AG09319 (cell line): Measurements from ENCODE around the gene HTR3A.
A peak's percentile ranks its signal among the peaks of the same experiment; 100 is the strongest.

Source experiments
- DNase-seq: peaks from one replicate; pipeline ENCODE4 v3.0.0-alpha.2; 2010; ENCODE audit warnings: low read depth; ENCODE audit errors: extremely low read depth
- CTCF ChIP-seq: IDR thresholded peaks from 2 replicates; pipeline ENCODE4 v1.5.1; 2011; ENCODE audit warnings: low read depth, mild to moderate bottlenecking, inconsistent platforms, low read length, moderate library complexity

Gene HTR3A

GRCh38 chr11:113989916-113990315 is 15.0 kb downstream of the HTR3A start:
- no peak for TF ChIP-seq CTCF
- DNase-seq: no peak

- no peak for TF ChIP-seq CTCF
- no peak for DNase-seq
Measured at GRCh38 chr11:113991170-113991569, 16.3 kb downstream of the HTR3A start.

- no peak for TF ChIP-seq CTCF
- DNase-seq: no peak
Measured at GRCh38 chr11:113991718-113992458, 17.0 kb downstream of the HTR3A start.

GRCh38 chr11:113992459-113993110 is 17.7 kb downstream of the HTR3A start:
- no peak for TF ChIP-seq CTCF
- DNase-seq: no peak

GRCh38 chr11:113994077-113994954 is 19.4 kb downstream of the HTR3A start:
- peak; percentile 55 for TF ChIP-seq CTCF
- DNase-seq: no peak

- DNase-seq: no peak
- no peak for TF ChIP-seq CTCF
Measured at GRCh38 chr11:113997473-113997872, 22.6 kb downstream of the HTR3A start.
